Right hindlimb (tissue), 1 donor: ENCODE results near the gene LTO1.

Experiments used
- DNase-seq: peaks from one replicate; pipeline ENCODE4 v3.0.0-alpha.2; 2018

LTO1 gene

GRCh38 chr11:69656536-69657455, 18.4 kb downstream of the LTO1 start:
- DNase-seq: peak; percentile 17

- DNase-seq: no peak
Measured at GRCh38 chr11:69655479-69656428, 19.4 kb downstream of the LTO1 start.

GRCh38 chr11:69654660-69655478, 20.3 kb downstream of the LTO1 start:
- DNase-seq: no peak

- peak; percentile 20 for DNase-seq
Measured at GRCh38 chr11:69654001-69654659, 21.0 kb downstream of the LTO1 start.

GRCh38 chr11:69653406-69653960, 21.7 kb downstream of the LTO1 start:
- DNase-seq: peak; percentile 11

- no peak for DNase-seq
Measured at GRCh38 chr11:69652999-69653398, 22.2 kb downstream of the LTO1 start.

GRCh38 chr11:69651834-69652620, 23.1 kb downstream of the LTO1 start:
- DNase-seq: no peak

- no peak for DNase-seq
Measured at GRCh38 chr11:69650832-69651344, 24.3 kb downstream of the LTO1 start.

- no peak for DNase-seq
Measured at GRCh38 chr11:69650081-69650831, 24.9 kb downstream of the LTO1 start.

GRCh38 chr11:69649576-69649900, 25.6 kb downstream of the LTO1 start:
- DNase-seq: no peak

- DNase-seq: no peak
Measured at GRCh38 chr11:69648679-69649575, 26.2 kb downstream of the LTO1 start.

- DNase-seq: no peak
Measured at GRCh38 chr11:69647761-69648497, 27.2 kb downstream of the LTO1 start.

GRCh38 chr11:69647390-69647748, 27.8 kb downstream of the LTO1 start:
- no peak for DNase-seq

- no peak for DNase-seq
Measured at GRCh38 chr11:69646493-69647389, 28.4 kb downstream of the LTO1 start.

GRCh38 chr11:69645801-69646492, 29.2 kb downstream of the LTO1 start:
- no peak for DNase-seq

GRCh38 chr11:69644962-69645675, 30.0 kb downstream of the LTO1 start:
- no peak for DNase-seq
